GM21360 (cell line): ENCODE results near the gene MFGE8.
A peak's percentile ranks its signal among the peaks of the same experiment; 100 is the strongest.
"Not testable (repeated sequence)": the region's sequence is repeated elsewhere in the genome, so short reads cannot be mapped to it uniquely, and the experiment has no call there.

Experiments used
- ATAC-seq: cut with Tn5 transposase; IDR thresholded peaks from one replicate; pipeline ENCODE4 v1.9.1; 2021; ENCODE audit warnings: mild to moderate bottlenecking, moderate library complexity; ENCODE audit not compliant: unreplicated experiment

MFGE8 gene, protein sequence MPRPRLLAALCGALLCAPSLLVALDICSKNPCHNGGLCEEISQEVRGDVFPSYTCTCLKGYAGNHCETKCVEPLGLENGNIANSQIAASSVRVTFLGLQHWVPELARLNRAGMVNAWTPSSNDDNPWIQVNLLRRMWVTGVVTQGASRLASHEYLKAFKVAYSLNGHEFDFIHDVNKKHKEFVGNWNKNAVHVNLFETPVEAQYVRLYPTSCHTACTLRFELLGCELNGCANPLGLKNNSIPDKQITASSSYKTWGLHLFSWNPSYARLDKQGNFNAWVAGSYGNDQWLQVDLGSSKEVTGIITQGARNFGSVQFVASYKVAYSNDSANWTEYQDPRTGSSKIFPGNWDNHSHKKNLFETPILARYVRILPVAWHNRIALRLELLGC

DNA sequence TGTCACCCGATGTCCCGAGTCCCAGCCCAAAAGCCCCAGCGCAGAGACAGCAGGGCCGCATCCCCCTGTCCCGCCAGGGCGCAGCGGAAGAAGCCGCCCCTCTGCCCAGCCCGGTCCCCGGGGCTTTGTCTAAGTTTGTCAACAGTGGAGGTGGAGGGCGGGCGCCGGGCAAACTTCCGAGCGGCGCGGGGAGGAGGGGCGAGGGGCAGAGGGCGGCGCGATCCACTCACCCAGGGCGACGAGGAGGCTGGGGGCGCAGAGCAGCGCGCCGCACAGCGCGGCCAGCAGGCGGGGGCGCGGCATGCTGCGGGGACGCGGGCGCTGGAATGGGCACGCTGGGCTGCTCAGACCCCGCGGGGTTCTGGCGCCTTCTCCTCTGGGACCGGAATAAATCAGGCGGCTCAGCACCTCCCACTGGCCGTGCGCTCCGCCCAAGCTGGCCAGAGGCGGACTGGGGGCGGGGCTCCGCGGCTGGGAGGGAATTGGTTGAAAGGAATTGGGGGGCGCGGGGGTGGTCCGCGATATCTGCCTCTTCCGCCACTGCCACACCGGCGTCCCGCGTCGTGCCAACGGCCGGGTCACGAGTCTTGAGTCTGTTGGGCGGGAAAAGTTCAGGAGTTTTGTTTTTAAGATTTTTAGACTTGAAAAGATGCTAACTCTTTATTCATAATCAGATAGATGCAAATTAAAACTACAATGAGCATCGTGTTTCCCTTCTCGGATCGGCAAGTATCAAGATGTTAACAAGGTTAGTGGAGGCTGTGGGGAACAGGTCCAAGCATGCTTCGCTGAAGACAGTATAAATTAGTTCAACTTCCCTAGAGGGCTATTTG is at the start of gene MFGE8:
TSS of gene MFGE8 (minus strand) at position 363 of the 833 bp plus-strand sequence. CDS start at position 303, 60 bp downstream.
- peak; percentile 78 for ATAC-seq

DNA sequence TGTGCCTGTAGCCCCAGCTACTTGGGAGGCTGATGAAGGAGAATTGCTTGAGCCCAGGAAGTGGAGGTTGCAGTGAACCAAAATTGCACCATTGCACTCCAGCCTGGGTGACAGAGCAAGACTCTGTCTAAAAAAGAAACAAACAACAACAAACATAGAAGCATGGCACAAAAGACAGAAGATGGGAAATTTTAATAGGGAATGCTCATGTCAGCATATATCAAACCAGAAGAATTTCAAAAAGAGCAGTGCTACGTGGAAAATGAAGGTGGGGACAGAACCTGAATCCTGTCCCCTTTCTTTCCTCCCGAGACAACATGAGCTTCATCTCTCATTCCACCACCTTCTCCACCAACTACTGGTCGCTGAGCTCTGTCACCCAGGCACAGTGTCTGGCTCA is 46.3 kb upstream of the MFGE8 start:
- ATAC-seq, result no peak

DNA sequence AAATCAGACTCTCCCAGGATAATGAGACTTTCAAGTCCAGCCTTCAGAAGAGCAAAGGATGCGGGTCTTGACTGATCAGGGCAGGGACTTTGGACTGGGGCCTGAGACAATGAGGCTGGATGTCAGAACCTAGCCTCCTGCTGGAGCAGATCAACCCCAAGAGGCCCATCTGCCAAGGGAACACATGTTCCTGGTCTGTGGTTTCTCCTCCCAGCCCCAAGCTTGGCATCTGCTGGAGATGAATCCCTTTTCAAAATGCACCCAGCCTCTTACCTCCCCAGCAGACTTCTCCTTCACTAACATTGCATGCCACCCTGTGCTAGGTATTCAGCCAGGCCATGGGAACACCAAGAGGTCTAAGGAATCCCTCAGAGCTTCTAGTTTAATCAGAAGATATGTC is 43.7 kb upstream of the MFGE8 start:
- no peak for ATAC-seq

DNA sequence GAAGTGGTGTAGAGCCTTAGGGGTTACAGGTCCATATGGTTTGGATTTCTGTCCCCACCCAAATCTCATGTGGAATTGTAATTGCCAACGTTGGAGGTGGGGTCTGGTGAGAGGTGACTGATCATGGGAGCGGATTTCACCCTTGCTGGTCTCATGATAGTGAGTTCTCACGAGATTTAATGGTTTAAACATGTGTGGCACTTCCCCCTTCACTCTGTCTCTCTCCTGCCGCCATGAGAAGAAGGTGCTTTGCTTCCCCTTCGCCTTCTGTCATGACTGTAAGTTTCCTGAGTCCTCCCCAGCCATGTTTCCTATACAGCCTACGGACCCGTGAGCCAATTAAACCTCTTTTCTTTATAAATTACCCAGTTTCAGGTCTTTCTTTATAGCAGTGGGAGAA is 43.1 kb upstream of the MFGE8 start:
- no peak for ATAC-seq

- ATAC-seq, result no peak
These were observed 41.5 kb upstream of the MFGE8 start for GRCh38 chr15:88954431-88955277.

GRCh38 chr15:88950600-88951160 is 37.5 kb upstream of the MFGE8 start:
- no peak for ATAC-seq

- no peak for ATAC-seq
These were observed 36.7 kb upstream of the MFGE8 start for GRCh38 chr15:88949734-88950400.

GRCh38 chr15:88940110-88940675 is 27.0 kb upstream of the MFGE8 start:
- ATAC-seq, result no peak

DNA sequence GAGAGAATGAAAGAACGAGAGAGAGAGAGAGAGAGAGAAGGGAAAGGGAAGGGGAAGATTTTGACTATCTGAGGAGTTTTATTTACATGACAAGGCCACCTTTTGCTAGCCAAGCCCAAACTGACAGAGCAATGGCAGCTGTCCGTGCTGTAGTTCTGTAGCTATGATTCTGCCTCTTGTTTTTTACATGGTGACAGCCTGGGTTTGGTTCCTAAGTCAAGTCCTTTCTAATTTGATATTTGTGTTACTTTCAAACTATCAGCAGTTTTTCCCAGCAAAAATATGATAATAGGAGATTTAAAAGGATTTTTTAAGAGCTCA is 26.3 kb upstream of the MFGE8 start:
- no peak for ATAC-seq

- ATAC-seq, result no peak
These were observed 25.8 kb upstream of the MFGE8 start for GRCh38 chr15:88938802-88939485.

DNA sequence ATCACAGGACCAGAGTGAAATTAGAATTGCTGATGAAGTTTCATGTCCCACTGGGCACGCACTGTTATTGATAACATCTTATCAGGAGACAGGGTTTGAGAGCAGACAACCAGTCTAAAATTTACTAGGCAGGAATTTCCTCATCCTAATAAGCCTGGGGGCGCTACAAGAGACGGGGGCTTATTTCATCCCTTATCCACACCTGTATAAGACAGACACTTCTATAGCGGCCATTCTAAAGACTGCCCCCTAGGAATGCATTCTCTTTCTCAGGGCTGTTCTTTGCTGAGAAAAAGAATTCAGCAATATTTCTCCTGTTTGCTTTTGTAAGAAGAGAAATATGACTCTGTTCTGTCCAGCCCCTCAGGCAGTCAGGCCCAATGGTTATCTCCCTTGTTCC is 21.3 kb upstream of the MFGE8 start:
- ATAC-seq, result not testable (repeated sequence)

- no peak for ATAC-seq
These were observed 19.7 kb upstream of the MFGE8 start for GRCh38 chr15:88932875-88933330.

GRCh38 chr15:88932271-88932874 is 19.2 kb upstream of the MFGE8 start:
- no peak for ATAC-seq

DNA sequence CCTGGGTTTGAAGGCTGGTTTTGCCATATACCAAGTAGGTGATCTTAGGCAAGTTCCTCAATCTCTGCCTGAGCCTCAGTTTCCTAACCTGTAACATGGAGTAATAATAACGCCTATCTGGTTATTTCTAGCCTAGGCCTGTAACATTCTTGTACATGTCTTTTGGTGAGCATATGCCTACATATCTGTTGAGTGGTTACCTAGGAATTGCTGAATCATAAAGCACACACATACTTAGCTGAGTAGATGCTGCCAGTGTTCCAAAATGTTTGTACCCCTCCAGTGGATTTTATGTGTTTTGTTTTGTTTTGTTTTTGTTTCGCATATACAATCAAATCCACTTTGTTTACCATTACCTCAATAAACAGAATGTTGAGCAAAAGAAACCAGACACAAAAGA is 17.4 kb upstream of the MFGE8 start:
- no peak for ATAC-seq

DNA sequence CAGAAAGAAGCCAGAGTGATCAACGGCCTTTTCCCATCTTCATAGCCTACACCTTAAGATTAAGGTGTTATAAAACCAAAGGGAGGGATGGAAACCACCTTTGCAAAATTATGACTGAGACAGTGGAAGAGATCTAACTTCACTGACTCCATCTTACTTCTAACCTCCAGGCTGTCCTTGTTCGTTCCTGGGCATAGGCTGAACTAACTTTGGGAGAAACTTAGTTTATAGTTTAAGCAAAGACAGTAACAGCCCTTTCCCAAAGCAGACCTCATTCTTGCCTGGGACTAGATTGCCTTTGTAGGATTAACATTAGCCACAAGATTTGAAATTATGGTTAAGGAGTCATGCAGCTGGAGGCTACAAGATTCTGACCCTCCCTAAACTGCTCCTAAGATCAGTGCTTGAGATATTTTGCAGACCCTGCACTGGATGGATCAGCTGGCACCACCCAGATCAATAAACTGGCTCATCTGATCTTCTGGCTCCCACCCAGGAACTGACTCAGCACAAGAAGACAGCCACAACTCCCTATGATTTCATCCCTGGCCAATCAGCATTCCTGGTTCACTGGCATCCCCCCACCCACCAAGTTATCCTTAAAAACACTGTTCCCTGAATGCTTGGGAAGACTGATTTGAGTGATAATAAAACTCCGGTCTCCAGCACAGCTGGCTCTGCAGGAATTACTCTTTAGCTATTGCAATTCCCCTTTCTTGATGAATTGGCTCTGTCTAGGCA is 16.3 kb upstream of the MFGE8 start:
- not testable (repeated sequence) for ATAC-seq

DNA sequence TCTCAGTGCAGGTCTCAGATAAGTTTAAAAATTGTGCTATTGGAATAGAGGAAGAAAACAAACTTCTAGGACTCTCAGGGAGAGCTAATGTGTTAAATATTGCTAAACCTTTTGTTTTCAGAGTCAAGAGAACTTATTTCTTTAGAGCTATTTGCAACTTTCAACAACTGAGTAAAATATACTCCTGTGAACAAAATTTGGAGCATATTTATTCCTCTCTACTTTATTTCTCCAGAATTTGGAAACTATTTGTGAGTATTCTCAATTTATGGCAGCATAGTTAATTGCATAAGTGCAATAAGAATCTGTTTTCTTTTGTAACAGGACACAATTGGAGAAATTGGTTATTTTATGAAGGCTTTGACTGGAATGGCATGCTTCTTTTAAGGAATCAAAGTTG is 15.0 kb upstream of the MFGE8 start:
- ATAC-seq, result not testable (repeated sequence)

GRCh38 chr15:88925648-88926047 is 12.5 kb upstream of the MFGE8 start:
- not testable (repeated sequence) for ATAC-seq

- ATAC-seq, result peak; percentile 82
These were observed 7.8 kb upstream of the MFGE8 start for GRCh38 chr15:88920892-88921435.
